ENCODE measurements around the gene PACRG.

PACRG gene

DNA sequence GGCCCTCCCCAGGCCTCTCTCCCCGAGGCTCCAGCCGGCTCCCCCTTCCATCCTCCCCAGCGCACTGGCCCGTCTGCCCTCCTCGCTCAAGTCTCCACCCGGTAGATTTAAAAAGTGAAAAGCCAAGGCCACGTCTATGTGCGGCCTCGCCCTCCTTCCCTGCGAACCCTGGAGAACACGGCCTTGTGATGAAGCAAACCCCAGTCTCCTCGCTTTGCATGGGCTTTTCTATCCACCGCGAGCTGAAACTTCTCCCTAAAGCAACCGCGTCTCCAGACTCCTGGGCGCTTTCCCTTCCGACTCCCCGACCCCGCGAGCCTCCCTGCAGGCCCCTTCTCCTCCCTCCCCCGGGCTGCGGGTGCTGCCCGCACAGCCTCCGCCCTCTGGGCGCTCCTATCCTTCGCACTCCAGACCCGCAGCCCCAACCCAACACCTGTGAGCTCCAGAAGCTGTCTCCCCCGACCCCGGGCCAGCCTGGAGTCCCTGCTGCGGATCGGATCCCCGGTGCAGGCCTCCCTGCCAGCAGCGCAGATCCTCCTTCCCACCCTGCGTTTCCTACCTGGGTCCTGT is 421.6 kb downstream of the PACRG start:
- DNase-seq, result no peak

DNA sequence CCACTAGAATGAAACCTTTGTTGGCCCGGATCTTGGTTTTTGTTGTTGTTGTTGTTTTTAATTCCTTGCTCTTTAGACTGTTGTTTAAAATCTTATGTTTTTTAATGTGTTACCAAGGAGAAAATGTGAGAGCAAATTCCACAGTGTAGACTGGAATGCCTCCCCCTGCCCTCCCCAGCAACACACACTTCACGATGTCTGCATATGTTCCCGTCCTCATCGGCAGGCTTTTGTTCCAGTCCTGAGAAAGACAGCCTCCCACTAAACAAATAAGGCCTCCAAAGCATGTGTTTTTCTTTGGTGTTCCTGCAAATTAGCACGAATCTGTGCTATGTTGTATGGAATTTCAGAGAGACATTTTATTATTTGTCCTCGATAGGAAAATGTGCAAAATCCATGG is 423.4 kb downstream of the PACRG start:
- DNase-seq, result no peak

DNA sequence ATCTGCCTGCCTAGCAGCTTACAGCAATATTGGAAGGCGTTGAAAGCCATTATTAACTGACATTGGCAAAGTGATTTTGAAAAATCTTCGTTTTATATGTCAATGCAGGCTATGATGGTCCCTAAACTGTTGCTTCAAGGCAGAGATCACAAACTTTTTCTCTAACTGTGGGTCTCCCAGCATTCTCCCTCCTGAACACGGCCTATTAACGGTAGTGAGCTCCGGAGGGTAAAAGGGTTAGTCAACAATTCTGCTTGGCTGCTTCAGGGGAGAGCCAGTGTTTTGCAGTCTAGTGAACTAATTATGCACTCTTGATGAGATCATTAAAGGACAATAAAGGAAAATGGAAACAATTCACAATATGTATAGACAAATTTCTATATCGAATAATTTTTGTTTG is 424.9 kb downstream of the PACRG start:
- DNase-seq, result no peak

DNA sequence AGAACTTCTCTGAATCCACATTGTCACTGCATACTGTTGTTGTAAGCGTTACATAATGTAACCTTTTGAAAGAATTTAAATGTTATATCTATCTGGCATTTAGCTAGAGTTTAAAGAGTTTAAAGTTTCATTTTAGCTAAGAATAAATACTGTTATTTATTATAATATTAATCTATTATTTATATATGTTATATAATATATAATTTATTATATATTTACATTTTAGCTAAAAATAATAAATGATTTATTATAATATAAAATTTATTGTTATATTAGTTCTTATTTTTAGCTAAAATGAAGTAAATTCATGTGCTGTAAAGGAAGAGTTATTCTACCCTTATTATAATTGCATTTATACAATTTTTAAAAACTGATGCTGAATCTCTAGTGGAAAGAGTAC is 431.3 kb downstream of the PACRG start:
- no peak for DNase-seq

DNA sequence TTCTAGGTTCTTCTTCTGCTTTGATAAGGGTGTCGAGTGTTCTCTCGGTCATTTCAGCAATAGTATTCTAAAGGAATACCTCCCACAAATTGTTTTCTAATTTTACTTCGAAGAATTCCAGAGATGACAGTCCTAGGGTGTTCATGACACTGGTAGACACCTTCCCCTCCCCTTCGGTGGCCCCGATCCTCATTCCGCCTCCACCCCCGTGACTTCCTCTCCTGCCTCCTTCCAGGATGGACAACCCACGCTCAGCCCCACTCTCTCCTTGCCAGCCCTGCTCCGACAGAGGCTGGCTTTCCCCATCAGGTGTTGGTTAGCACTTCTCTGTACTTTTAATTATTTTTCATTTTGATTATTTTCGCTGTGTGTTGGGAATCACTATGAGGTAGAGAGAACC is 431.9 kb downstream of the PACRG start:
- DNase-seq, result no peak

DNA sequence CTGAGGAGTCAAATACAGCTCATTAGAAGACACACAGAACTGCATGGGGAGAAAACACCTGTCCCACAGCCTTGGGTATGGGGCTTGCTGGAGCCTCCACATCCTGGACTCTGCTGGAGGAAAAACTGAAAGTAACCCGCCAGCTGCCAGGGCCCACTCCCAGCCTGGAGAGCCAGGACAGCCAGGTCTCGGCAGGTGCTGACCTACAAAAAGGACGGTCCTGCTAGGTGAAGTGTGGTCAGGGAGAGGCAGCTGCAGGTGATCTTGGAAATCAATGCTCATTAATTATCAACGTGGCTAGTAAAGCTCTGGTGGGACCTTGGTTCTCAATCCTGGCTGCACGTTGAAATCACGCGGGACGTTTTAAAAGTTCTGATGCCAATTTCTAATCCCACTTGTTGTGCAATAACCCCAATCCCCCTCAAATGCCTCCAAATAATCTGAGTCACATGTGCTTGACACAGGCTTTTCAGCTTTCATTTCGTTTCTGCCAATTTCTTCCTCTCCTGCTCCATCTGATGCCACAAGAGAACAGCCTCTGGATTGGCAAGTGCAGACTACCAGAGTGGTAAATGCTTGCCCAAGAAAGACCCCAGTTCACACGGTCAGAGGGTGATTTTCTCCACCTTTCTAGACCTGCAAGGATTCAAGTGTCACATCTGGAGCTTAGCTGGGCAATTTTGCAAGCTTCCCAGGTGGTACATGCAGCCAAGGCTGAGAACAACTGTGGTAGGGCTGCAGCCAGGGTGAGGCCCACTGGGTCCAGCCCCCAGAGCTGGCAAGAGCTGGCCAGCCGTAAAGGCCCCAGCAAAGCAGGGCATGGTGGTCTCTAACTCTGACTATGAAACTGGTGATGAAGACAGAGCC is 434.5 kb downstream of the PACRG start:
- no peak for DNase-seq

DNA sequence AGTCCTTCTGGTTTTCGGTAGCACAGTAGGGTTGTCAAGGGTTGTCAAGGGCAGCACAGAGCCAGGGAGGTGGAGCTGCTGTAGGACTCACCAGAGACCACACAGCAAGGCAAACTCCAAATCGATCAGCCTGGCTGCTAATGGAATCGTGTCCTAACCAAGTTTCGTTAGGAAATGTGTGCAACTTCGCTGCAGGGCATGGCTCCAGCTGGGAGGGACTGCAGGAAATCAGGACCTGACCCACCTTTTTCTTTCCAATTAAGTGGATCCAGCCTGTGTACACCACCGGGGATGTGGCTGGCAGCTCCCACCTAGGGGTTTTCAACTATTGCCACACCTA is 435.1 kb downstream of the PACRG start:
- DNase-seq, result no peak

DNA sequence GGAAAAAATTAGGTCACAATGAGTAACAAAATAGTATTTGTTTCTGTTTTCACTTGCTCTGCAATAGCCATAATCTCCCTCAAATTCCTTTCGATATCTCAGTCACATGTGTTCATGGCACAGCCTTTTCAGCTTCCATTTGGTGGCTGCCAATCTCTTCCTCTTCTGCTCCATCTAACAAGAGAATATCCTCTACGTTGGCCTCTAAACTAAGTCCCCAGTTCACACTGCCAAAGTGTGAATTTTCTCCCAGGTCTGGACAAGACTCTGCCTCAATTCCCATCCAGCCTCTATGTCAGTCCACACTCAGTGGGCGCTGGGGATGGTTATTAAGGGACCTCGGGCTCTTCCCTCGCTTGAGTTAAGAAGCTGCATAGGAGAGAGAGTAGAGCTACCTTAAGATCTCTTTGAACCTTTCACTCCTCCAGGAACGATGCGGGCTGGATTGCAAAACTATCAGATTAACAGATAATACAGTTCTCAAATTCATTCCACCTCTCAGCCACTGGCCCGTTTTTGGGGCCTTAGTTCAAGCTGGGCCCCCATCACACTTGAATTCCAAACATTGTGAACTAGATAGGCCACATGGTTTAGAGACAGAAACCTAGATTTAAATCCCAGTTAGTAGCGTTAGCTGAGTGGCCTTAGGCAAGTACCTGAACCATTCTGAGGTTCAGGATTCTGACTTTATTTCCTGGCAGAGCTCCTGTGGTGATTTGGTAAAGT is 436.6 kb downstream of the PACRG start:
- no peak for DNase-seq

DNA sequence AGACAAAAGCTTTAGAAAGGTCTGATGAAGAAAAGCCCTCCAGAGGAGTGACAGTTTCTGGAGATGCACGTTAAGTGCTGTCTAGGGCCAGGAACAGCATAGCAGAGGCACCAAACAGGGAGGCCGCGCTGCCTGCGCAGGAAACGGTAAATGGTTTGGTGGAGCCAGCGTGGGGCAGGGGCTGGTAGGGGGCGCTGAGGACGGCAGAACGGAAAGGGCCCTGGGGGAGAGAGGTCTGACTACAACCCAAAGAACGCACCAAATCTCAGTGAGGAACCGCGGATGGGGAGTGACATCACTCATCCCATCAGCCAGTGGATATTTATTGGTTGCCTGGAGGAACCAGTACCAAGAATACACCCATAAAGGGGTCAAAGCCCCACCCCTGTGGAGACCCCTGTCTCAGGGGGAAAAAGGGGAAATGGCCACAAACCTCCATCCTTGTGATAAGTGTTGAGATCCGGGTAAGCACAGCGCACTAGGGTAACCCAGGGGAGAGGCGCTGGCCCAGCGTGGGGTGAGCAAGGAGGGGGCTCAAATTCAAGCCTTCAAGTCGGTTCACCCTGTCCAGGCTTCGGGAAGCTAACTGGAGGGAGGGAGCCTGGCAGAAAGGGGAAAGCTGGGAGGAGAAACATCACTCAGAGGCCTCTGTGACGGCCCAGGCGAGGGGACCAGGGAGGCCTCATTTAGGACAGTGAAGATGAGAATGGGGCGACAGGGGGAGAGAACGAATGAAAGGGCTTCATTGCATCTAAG is 437.6 kb downstream of the PACRG start:
- DNase-seq, result no peak

DNA sequence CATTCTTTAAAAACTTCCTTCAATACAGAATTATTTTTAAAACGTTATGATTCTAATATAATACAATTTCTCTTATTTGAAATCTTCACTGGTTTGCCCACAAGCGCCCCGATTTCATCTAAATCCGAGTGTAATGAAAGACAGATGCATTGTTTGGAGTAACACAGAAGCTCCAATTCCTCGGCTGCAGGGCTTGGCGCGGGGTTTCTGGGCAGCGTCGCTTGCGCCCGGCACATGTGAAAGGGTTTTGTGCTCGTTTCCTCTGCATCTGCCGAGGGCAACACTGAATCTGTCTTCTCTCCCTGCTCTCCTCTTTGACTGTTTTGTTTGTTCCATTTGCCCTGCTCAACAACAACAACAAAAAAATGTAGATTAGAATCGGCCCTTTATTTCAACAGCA is 438.1 kb downstream of the PACRG start:
- no peak for DNase-seq

DNA sequence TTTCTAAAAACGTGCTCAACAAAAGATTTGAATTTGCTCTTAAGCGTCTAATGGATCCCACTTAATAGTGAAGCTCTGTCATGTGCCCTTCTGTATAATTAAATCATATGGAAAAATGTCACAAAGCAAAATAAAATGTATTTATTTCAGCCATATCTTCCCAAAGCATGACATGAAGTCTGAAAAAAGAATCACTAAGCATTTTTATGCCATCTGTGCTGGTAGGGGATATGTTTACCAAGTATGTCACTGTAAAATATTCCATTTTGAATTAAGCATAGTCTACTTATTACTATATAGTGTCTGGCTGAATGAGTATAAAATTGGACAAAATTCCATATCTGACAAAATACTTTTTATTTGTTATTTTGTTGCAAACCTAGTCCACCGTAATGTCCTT is 438.7 kb downstream of the PACRG start:
- no peak for DNase-seq

DNA sequence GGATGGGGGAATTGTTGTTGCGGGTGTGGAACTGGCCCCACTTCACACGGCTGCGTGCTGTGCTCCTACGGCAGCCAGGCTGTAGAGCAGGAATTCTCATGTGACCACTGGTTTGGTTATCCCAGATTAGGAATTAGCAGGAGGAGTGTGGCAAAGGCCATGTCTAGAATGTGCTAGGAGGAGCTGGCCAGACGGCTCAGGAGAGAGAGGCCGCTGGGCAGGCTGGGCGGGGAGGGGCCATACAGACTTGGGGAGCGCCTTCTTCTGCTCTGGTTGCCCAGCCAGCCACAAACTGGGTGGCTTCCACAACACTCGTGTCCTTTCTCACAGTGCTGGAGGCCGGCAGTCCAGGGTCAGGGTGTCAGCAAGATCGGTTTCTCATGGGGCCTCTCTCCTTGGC is 441.7 kb downstream of the PACRG start:
- DNase-seq, result no peak

DNA sequence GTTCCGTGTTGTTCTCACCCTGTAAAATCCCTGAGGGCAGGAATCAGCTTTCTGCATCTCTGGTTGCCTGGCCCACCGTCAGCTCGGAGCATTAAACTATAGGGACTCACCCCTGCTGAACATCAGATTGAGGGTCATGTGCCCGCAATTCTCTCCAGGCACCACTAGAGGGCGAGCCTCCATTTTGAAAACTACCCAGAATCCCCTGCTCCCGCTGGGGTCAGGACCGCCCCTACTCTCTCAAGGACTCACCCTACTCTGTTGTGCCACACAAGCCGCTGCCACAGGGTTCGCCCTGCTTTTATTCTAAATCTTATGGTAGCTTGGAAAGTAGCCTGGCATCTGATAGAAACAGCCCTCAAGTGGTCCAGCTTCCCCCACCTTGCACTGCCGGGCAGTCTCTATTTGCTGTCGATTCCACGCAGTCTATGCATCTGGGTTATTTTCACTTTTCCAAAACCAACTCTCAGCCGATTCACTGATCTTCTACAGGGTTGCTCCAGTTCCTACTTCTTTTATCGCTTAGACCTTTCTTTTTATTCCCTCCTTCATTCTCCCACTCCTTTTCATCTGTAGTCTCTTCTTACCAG is 442.6 kb downstream of the PACRG start:
- DNase-seq, result no peak

DNA sequence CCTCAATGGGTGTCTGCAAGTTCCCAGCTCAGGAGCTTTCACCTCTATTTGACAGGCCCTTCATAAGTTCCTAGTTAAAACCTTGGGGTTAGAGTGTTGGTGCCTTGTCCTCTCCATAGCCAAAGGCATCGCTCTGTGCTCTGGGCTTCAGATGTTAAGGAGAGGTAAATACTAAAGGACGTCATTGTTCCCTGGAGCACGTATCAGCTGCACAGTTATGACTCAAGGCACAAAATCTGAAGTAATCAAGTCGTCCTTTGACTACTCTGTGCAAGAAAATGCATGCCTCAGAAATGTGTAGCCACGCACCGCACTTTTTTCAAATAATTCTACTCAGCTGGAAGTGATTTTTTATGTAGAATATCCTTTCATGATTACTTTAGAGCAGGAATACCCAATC is 446.0 kb downstream of the PACRG start:
- DNase-seq, result no peak

DNA sequence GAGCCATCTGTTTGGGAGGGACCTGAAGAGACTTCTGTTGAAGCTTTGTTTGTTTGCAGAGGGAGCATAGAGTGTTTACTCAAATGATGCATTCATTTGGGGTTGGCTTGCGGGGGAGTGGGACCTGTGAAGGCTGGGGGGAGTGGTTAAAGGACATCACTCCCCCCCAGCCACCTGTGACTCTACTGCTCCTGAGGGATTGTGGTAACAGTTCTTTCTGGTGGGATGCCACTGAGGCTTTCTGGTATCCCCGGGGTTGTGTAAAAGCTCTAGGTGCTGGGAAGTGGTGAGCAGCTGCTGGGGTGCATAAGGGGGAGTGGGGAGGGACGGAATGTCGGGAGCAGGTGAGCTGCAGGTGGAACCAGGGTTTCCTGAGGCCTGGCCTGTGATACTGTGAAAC is 447.5 kb downstream of the PACRG start:
- DNase-seq, result no peak

DNA sequence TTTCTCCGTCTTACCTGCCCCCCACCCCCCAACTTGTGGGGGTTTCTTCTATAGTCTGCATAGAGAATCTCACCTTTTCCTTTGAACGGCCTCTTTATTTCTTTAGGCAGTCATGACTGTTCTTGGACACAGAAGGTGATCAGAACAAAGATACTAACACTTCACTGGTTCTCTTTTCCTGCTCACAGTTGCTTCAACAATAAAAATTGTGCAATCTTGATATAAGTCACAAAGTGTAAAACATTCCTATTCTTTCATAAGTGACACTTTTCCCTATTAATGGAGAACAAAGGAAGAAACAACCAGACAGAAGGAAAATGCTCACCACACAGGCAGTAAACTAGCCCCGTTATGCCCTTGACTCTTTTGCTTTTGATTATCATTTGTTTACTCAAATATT is 448.3 kb downstream of the PACRG start:
- no peak for DNase-seq

DNA sequence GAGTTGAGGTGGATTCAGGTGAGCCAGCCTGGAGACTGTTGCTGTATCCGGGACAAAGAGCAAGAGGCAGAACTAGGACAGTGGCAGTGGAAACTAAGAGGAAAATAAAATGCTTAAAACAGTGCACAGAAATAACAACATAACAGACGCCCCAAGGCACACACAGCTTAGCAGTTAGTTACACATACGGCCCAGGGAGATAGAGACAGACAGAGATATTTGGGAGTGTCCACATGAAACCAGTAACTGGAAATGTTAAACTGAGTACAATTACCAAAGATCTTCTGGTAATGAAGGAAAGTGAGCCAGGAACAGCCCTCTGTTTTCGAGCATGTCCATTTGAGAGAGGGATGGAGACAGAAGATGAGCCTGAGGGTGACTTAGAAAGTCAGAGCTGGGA is 449.2 kb downstream of the PACRG start:
- DNase-seq, result no peak

DNA sequence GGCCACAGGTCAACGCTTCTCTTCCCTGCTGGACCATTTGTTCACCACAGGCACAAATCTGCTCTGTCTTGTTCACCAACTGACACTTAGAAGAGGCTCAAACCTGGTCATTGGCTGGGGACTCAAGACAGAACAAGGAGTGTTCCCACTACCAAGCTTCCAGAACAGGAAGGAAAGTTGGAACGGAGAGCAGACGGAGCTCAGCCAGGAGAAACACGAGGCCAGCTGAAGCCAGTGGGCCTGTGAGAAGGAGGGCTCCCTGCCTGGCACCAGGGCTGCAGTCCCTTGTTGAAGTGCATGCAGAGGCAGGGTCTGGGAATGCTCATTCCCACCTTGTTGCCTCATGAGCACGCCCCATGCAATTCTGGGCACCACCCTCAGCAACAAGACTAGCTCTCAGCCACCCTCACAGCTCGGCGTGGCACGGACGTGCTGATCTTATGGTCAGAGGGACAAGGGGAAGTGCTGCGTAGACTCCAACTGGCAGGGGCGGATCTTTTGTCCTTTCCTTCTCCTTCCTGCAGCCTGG is 450.2 kb downstream of the PACRG start:
- no peak for DNase-seq

DNA sequence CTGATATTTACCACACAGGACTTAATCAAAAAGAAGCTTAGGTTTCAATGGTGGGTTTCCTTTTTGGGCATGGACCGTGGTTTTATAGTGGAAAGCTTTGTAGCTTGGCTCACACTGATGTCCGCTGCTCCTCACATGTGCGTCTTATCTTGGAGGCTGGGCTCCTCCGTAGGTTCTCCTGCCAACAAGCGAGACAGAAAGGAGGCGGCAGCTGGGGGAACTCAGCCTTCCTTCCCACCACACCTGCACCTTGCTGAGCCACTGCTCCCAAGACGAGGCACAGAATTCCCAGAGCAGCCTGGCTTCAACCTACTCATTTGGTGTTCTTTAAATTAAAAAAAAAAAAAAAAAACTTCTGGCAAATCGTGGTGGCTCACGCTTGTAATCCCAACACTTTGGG is 451.3 kb downstream of the PACRG start:
- DNase-seq, result no peak

DNA sequence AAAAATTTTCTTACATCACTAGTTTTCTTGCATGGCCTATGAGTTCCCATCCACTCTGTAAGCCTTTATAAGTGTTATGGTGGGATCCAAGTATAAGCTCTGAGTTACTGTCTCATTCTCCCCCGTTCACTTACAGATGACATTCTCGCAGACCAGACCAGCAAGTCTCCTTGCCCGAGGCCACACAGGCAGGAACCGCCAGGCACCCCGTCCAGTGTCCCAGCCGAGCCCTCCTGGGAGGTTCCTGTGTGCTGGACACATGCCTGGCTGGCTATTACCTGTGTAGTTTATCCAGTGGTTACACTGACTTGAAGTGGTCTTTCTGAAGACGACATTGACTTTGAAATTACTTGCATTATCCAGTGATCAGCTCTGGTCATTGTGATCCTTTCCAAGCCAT is 451.9 kb downstream of the PACRG start:
- DNase-seq, result no peak

DNA sequence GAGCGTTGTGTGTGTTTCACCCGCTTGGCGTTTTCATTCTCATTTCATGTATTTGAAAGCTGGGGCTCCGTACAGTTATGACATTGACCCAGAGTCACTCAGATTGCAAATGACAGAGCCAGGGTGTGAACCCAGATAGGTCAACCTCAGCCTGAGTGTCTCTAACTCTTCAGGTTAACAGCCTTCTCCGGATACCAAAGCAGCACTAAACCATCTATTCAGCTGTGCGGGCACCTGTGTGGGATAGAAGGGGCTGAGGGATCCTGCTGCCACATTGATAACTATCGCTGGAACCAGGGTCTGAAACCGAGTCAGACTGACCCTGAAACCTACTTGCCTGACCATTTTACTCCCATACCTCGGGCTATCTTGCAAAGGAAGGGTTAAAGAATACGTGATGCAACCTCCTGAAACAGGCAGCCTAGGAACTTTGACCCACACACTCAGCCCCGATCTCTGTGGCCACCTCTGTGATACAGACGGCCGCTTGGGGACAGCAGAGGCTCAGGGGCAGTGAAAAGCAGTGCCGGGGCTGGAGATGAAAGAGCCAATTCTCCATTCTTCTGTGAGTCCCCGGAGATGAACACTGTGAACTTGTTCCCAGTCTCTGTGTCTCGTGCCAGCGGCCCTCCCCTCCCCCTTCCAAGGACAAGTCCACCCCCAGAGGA is 453.2 kb downstream of the PACRG start:
- no peak for DNase-seq

DNA sequence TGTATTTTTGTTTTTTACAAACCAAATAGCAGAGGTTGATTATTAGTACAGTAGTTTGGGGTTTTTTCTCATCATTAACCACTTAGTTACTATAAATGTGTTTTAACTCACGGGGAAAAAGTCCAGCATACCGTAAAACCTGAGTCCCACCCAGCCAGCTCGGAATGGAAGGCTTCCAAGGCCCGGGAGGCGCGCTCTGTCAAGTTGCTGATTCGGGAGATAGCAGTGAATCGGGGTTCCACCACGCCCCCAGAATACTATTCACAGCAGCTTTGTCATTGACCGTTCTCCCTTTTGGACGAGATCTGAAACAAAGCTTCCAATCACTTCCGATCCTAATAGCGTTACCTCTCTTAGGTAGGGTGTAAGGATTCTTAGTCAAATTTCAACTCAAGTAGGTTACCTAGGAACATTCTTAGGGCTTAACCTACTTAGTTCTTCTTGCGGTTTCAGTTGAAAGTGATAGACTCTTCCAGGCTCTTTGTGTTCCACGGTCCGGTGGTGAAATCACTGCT is 453.9 kb downstream of the PACRG start:
- DNase-seq, result no peak
